Smooth muscle cell (in vitro differentiated cells): ENCODE data around the gene RASEF. TPM values are rescaled to one million over a fixed set of nuclear protein-coding genes. Genes with fewer than 3 reads are reported as not detected.

ENCODE experiments used
- DNase-seq: peaks from one replicate; lab custom pipeline; 2025; ENCODE audit not compliant: unreplicated experiment; lab: John Stamatoyannopoulos, UW
- H2AFZ ChIP-seq: fragments of 200-600 bp; sonication (generic); 2 replicates; pipeline ENCODE4 v1.6.0; 2016; ENCODE audit warnings: antibody characterized with exemption, low read depth, mild to moderate bottlenecking
- H3F3A ChIP-seq: fragments of 200-600 bp; sonication (generic); 2 replicates; pipeline ENCODE4 v1.6.0; 2017; ENCODE audit warnings: antibody characterized with exemption, low read depth
- H3K27ac ChIP-seq: fragments of 200-600 bp; sonication (generic); 2 replicates; pipeline ENCODE4 v1.5.1; 2016; ENCODE audit warnings: low read depth, mild to moderate bottlenecking
- H3K27me3 ChIP-seq: fragments of 200-600 bp; sonication (generic); 2 replicates; pipeline ENCODE4 v1.6.1; 2016; ENCODE audit warnings: low read depth, mild to moderate bottlenecking
- H3K36me3 ChIP-seq: fragments of 200-600 bp; sonication (generic); 2 replicates; pipeline ENCODE4 v1.5.1; 2016; ENCODE audit warnings: low read depth
- H3K4me1 ChIP-seq: fragments of 200-600 bp; sonication (generic); 2 replicates; pipeline ENCODE4 v1.5.1; 2016; ENCODE audit warnings: low read depth
- H3K4me2 ChIP-seq: fragments of 200-600 bp; sonication (generic); 2 replicates; pipeline ENCODE4 v1.6.0; 2016; ENCODE audit warnings: mild to moderate bottlenecking
- H3K4me3 ChIP-seq: fragments of 200-600 bp; sonication (generic); 2 replicates; pipeline ENCODE4 v1.5.1; 2016; ENCODE audit warnings: mild to moderate bottlenecking
- H3K79me2 ChIP-seq: fragments of 200-600 bp; sonication (generic); 2 replicates; pipeline ENCODE4 v1.6.0; 2016; ENCODE audit warnings: low read depth, mild to moderate bottlenecking
- H3K9ac ChIP-seq: fragments of 200-600 bp; sonication (generic); 2 replicates; pipeline ENCODE4 v1.6.0; 2016; ENCODE audit warnings: low read depth
- H3K9me3 ChIP-seq: fragments of 200-600 bp; sonication (generic); replicated peaks from 2 replicates; pipeline ENCODE4 v1.5.1; 2016; ENCODE audit warnings: low read depth
- H4K20me1 ChIP-seq: fragments of 200-600 bp; sonication (generic); 2 replicates; pipeline ENCODE4 v1.6.0; 2016; ENCODE audit warnings: low read depth
- WGBS: methylation state at CpG from one replicate; pipeline ENCODE4 v1.1.7; 2016; ENCODE audit warnings: low lambda C conversion rate; 5-methylcytosine and 5-hydroxymethylcytosine counted together
- polyA plus RNA-seq: library from polyadenylated mRNA; unstranded; fragments of >200 nt; fragmentation: Nextera tagmentation; extraction: Ambion mirVana; gene quantifications from 2 replicates; pipeline ENCODE4 v1.2.1, GENCODE V29; 2016
- total RNA-seq: library from RNA; depleted of rRNA; stranded (reverse); fragments of >200 nt; gene quantifications from 2 replicates; pipeline ENCODE4 v1.2.3, GENCODE V29; 2014
- TF ChIP-seq, protein P1 (sequence below): fragments of 200-600 bp; sonication (generic); IDR thresholded peaks from 2 replicates; pipeline ENCODE4 v1.5.1; 2017; ENCODE audit warnings: borderline replicate concordance, mild to moderate bottlenecking, antibody characterized with exemption; ENCODE audit not compliant: insufficient read depth, poor library complexity, severe bottlenecking

The RASEF gene
- total and polyA plus RNA-seq, 2 experiments from 2014 or later: 0.11 to 1.7 TPM

- Histone ChIP-seq H3K27ac (no peak overlapping the region), H3F3A (no peaks in the 10 kb centered on the region), H3K4me2 (no peak overlapping the region), H3K4me3 (no peak overlapping the region), H3K9me3 (no peaks in the 10 kb centered on the region), H3K4me1 (no peaks in the 10 kb centered on the region), H3K36me3 (no peaks in the 10 kb centered on the region), H4K20me1 (no peaks in the 10 kb centered on the region), H2AFZ (no peak overlapping the region), H3K79me2 (no peaks in the 10 kb centered on the region), H3K9ac (no peak overlapping the region), H3K27me3 (no peaks in the 10 kb centered on the region)
- WGBS: 91% methylated on average over 2 of the region's 2 CpGs
- no peak for DNase-seq
- TF ChIP-seq, protein P1, sequence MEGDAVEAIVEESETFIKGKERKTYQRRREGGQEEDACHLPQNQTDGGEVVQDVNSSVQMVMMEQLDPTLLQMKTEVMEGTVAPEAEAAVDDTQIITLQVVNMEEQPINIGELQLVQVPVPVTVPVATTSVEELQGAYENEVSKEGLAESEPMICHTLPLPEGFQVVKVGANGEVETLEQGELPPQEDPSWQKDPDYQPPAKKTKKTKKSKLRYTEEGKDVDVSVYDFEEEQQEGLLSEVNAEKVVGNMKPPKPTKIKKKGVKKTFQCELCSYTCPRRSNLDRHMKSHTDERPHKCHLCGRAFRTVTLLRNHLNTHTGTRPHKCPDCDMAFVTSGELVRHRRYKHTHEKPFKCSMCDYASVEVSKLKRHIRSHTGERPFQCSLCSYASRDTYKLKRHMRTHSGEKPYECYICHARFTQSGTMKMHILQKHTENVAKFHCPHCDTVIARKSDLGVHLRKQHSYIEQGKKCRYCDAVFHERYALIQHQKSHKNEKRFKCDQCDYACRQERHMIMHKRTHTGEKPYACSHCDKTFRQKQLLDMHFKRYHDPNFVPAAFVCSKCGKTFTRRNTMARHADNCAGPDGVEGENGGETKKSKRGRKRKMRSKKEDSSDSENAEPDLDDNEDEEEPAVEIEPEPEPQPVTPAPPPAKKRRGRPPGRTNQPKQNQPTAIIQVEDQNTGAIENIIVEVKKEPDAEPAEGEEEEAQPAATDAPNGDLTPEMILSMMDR: no peak
These were observed 60.6 kb downstream of the RASEF start for GRCh38 chr9:83002329-83002728.

GRCh38 chr9:83000765-83001164 is 62.2 kb downstream of the RASEF start:
- TF ChIP-seq, protein P1: no peak
- Histone ChIP-seq H3K9me3 (no peaks in the 10 kb centered on the region), H4K20me1 (no peaks in the 10 kb centered on the region), H3K27me3 (no peaks in the 10 kb centered on the region), H3K79me2 (no peaks in the 10 kb centered on the region), H3K27ac (no peak overlapping the region), H2AFZ (no peak overlapping the region), H3K4me1 (no peaks in the 10 kb centered on the region), H3K4me3 (no peak overlapping the region), H3K36me3 (no peaks in the 10 kb centered on the region), H3K9ac (no peak overlapping the region), H3F3A (no peaks in the 10 kb centered on the region), H3K4me2 (no peak overlapping the region)
- DNase-seq: no peak
- 77% methylated on average over 5 of the region's 5 CpGs for WGBS

DNA sequence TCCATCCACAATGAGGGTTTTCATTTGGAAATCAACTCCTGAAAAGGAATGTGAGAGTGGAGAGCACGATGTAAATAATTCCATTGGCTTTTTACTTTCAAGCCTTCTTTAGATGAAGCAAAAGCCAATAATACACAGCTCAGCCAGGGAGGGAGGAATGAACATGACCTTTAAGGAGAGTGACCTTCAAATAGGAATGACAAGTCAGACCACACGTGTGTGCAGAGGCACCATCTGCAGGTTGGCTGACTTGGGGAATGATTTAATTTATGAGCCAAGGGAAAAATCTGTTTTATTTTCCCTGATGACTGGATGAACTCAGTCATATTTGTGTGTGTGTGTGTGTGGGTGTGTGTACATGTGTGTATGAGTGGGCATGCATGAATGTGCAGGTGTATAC is 64.5 kb downstream of the RASEF start:
- no peak overlapping the region for H3K27ac ChIP-seq

GRCh38 chr9:82997476-82998140 is 65.3 kb downstream of the RASEF start:
- TF ChIP-seq, protein P1: no peak
- H4K20me1 ChIP-seq: no peaks in the 10 kb centered on the region
- H3F3A ChIP-seq: no peaks in the 10 kb centered on the region
- H3K79me2 ChIP-seq: no peaks in the 10 kb centered on the region
- H3K4me1 ChIP-seq: no peaks in the 10 kb centered on the region
- DNase-seq: no peak
- no peak overlapping the region for H3K4me2 ChIP-seq
- no peaks in the 10 kb centered on the region for H3K27me3 ChIP-seq
- no peak overlapping the region for H3K9ac ChIP-seq
- no peak overlapping the region for H2AFZ ChIP-seq
- H3K9me3 ChIP-seq: no peaks in the 10 kb centered on the region
- no peak overlapping the region for H3K27ac ChIP-seq
- H3K4me3 ChIP-seq: no peak overlapping the region
- WGBS: 93% methylated on average over 6 of the region's 6 CpGs
- no peaks in the 10 kb centered on the region for H3K36me3 ChIP-seq

More for the DNA sequence above, 64.5 kb downstream of the RASEF start:
- DNase-seq: no peak
- Histone ChIP-seq H4K20me1 (no peaks in the 10 kb centered on the region), H2AFZ (no peak overlapping the region), H3K4me2 (no peak overlapping the region), H3K36me3 (no peaks in the 10 kb centered on the region), H3K4me3 (no peak overlapping the region), H3F3A (no peaks in the 10 kb centered on the region), H3K4me1 (no peaks in the 10 kb centered on the region), H3K9me3 (no peaks in the 10 kb centered on the region), H3K27me3 (no peaks in the 10 kb centered on the region), H3K9ac (no peak overlapping the region), H3K79me2 (no peaks in the 10 kb centered on the region)
- TF ChIP-seq, protein P1: no peak
- 79% methylated on average over 2 of the region's 2 CpGs for WGBS
